Fibroblast of mammary gland (primary cell): ENCODE data around the gene RAPGEF3.

Source experiments
- DNase-seq: peaks from one replicate; pipeline ENCODE4 v3.0.0-alpha.2; 2010; ENCODE audit warnings: low read depth
- H3K4me3 ChIP-seq: 2 replicates; pipeline ENCODE4 v1.5.1; 2011; ENCODE audit warnings: low read depth, mild to moderate bottlenecking, low read length, moderate library complexity; ENCODE audit not compliant: control insufficient read depth
- CTCF ChIP-seq: conservative IDR thresholded peaks from 2 replicates; pipeline ENCODE4 v1.5.1; 2011; ENCODE audit warnings: low read depth, low read length, inconsistent platforms; ENCODE audit not compliant: control insufficient read depth, insufficient read depth

RAPGEF3 gene

DNA sequence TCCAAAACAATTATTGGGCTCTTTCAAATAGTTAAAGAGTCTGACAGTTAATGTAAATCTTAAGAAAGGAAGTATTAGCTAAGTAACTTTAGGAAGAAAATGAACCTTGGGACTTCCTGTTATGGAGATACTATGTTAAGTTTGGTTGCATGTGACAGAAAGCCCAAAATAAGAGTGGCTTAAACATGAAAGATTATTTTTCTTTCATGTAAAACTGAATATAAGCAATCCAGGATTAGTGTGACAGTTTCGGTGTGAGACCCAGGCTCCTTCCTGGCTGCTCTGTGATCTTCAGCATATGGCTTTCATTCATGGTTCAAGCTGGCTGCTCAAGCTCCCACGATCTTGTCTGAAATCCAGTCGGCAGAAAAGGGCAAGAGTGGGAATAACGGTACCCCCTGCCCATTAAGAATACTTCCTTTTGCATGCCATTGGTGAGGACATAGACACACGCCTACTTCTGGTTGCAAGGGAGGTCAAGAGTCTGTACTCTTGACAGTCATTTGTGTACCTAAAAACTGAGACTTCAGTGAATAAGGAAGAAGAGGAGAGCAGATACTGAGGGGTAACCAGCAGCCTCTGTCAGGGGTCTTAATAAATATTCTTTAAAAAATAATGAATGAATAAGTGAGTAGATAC, 50.7 kb downstream of the RAPGEF3 start:
- TF ChIP-seq CTCF = no peak
- H3K4me3 ChIP-seq = no peak overlapping the region
- no peak for DNase-seq

GRCh38 chr12:47707355-47707754, 51.3 kb downstream of the RAPGEF3 start:
- DNase-seq = no peak
- no peak overlapping the region for H3K4me3 ChIP-seq
- TF ChIP-seq CTCF = no peak

DNA sequence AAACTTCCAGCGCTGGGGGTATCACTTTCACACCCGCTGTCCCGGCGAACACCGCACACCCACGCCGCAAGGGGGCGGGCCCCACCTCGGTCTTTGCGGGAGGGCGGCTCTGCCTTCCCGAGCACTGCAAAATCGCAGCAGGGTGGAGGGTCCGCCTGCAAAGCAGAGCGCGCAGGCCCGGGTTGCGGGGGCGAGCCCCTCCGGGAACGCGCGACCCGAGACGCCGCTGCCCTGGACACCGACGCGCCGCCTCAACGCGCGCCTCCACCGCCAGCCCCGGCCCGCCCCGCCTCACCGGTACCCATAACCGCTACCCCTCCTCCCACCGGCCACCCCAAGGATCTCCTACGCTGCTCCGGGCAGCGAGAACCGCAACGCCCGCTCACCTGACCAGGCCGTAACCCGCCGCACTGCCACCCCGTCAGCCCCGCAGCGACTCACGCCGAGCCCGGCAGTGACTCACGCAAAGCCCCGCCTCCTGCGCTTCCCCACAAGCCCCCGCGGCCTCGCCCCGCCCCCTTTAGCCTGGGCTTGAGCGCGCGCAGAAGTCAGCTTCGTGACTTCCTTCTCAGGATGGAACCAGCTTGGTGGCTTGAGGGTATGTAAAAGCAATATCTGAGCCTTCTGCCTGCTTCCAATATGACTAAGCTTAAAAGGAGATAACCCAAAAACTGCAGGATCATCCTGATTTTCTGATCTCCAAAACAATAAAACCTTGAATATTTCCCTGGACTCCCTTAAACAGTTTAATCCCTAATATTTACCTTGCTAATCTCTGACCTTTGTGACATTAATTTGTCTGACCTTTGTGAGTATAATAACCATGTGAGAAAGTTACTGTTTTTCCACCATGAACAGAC, 52.9 kb downstream of the RAPGEF3 start, which contains the start of gene RPAP3:
RPAP3 (minus strand) TSS at position 465 of the 860 bp plus-strand sequence. CDS start 3,190 bp downstream, outside the sequence.
- H3K4me3 ChIP-seq = peak within 1 kb of the TSS; percentile 57
- TF ChIP-seq CTCF = peak; percentile 40
- peak; percentile 88 for DNase-seq

DNA sequence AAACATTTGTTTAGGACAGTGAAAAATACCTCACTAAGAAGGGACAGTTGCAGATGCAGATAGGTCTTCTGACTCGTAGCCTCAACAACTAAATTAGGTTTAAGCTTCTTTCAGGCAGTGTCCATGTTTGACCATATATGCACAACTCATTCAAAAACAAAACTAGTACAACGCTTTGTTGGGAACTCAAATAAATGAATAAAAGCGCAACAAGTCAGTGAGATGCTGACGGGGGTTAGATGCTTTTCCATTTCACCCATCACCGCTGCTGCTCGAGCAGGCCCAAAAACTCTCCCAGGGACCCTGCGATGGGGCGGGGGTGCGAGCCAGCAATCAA, 53.5 kb downstream of the RAPGEF3 start:
- DNase-seq = no peak
- peak overlapping the region; percentile 57 for H3K4me3 ChIP-seq
- no peak for TF ChIP-seq CTCF

DNA sequence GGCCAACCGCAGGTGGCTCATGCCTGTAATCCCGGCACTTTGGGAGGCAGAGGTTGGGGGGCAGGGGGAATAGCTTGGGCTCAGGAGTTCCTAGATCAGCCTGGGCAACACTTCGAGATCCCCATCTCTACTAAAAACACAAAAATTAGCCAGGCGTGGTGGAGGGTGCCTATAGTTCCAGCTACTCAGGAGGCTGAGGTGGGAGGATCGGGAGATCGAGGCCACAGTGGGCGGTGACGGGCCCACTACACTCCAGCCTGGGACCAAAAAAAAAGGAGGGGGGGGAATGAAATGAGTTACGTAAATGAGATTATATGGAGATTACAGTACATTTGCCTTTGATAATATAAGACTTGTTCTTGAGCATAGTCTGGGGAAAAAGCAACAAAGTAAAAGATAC, 54.0 kb downstream of the RAPGEF3 start:
- no peak for TF ChIP-seq CTCF
- H3K4me3 ChIP-seq = peak overlapping the region; percentile 57
- DNase-seq = no peak

- no peak for DNase-seq
- no peak for TF ChIP-seq CTCF
- H3K4me3 ChIP-seq = no peak overlapping the region
These were observed 58.4 kb downstream of the RAPGEF3 start for GRCh38 chr12:47700263-47700662.
